HG02678 (cell line): Measurements from ENCODE around the gene CPS1.

Experiments
- ATAC-seq: cut with Tn5 transposase; IDR thresholded peaks from one replicate; pipeline ENCODE4 v1.9.1; 2021; ENCODE audit warnings: mild to moderate bottlenecking, moderate library complexity; ENCODE audit not compliant: unreplicated experiment

Gene CPS1

GRCh38 chr2:210673117-210673516 is 116.7 kb downstream of the CPS1 start:
- ATAC-seq: no peak

DNA sequence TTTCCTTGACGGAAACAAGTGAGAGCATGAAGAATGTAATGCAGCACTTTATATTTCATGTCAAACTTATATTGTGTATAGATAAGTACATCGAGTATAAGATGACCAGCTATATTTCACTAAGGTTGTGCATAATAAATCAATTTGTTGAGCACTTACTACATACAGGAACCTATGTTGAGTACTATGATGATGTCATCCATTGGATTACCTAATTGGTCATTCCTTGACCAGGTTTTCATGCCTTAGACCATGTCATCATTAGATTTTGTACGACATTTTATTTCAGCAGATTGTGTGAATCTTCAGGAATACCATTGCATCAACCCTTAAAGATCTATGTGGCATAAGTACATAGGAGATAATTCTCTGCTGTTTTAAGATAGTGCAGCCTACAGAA is 119.7 kb downstream of the CPS1 start:
- ATAC-seq: no peak

GRCh38 chr2:210681491-210681890 is 125.1 kb downstream of the CPS1 start:
- no peak for ATAC-seq

DNA sequence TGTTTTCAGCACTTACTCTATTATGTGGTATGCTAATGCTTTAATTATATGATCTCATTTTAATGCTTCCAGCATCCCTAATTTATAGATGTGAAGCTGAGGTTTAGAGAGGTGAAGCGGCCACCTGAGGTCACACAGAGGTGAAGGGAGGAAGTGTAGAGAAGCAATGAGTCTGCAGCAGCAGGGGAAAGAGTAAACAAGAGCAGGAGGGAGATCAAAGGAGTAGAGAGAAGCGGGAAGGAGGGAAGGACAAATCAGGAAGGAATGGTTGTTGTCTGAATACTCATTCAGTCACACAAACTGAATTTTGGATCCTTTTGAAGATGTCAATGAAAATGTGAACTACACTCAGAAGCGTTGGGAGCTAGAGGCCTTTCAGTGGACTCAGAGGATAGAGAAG is 130.0 kb downstream of the CPS1 start:
- ATAC-seq: no peak

DNA sequence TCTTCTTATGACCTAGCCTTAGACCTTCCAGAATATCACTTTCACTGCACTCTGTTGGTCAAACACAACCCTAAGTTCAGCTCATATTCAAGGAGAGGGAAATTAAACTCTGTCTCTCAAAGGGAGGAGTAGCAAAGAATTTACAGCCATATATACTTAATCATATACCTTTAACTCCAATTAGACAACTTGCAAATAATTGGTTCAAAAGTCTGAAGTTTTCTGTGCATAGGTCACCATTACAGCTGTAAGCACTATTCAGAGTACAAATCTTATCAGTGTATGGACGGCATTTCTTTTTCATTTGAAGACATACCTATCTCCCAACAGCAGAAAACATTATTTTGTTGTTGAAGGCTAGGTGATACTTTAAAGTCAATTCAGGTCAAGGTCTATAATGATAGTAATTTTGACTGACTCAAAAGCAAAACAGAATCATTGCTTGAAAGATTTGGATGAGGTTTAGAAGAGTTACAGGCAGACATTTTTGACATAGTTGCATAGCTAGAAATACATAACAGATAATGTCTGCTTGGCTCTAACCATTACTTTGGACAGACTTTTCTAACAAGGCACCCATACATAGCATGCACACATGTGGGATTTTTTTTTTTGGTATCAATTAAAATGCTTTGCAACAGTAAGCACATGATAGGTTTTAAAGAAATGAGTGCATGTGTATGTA is 131.5 kb downstream of the CPS1 start:
- ATAC-seq: no peak

- ATAC-seq: no peak
These were observed 151.5 kb downstream of the CPS1 start for GRCh38 chr2:210707900-210708299.

DNA sequence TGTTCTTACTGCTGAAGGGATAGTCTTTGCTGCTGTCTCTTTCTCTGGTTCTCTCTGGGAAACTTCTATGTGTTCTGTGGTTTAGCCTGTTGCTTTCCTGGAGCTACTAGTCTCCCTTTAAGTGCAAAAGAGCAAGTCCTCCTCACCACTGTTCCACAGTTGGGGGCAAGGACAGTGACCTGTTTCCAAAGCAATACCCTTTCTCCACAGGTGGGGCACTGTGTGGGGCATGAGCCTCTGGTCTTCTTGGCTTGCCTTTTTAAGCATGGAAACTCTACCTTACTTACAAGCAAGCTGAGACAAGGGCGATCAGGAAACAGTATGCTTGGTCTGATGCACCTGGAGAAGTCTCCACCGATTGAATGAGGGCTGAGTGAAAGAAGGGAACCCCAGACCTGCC is 156.7 kb downstream of the CPS1 start:
- no peak for ATAC-seq

DNA sequence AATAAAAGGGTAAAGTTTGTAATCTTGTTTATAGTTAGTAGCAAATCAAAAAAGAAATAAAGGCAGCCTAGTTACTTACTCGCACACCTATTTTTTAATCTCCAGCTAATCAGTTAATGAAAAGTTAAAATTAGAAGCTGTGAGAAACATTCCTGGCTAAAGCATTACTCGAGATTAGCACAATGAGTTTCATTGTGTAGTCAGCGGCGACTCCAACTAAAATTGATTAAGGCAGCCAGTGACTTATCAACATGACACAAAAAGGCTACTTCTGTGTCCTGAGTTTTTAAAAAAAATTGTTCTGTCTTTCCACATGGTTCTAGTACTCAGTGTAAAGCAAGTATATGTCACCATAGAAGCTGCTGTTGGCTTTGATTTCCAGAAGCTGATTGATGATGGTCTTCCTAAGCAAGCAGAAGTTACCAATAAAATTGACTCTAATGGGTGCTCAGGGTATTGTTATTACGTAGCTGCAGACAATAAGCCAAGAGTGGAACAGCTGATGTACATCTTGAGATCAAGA is 159.2 kb downstream of the CPS1 start:
- ATAC-seq: no peak

GRCh38 chr2:210718503-210718902 is 162.1 kb downstream of the CPS1 start:
- ATAC-seq: no peak

- ATAC-seq: no peak
These were observed 165.7 kb downstream of the CPS1 start for GRCh38 chr2:210722092-210722491.

DNA sequence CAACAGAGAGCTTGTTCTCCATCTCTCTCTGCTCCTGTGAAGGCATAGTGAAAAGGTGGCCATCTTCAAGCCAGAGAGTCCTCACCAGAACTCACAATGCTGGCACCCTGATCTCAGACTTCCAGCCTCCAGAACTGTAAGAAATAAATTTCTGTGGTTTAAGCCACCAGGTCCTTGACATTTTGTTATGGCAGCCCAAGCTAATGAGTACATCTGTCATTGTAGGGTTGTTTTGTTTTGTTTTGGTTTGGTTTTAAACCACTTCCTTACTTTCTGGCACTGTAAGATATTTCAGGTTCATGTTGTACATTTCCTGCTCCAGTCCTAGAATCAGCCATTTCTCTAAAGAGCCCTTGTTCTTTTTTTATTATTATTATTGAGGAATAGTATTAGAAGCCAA is 171.2 kb downstream of the CPS1 start:
- ATAC-seq: no peak
